ENCODE data around the gene NIT1.

DNA sequence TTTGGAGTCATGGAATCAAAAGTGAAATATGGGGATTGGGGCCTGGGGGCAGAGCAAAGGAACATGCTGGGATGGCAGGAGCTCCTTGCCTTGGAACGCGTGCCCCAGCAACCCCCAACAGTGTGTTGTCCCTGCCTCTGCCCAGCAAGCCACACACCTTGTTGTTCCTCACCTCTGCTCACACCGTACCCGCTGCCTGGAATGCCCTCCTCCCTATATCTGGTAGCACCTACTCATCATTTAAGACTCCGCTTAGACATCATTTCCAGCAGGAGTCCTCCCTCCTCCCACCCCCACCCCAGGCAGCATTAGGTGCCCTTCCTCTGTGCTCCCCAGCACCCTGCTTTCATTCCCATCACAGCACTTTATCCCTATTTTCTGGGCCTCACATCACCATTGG is 36.4 kb upstream of the NIT1 start:
- TF ChIP-seq CTCF (IDR thresholded peaks at IDR 0.05; ENCODE audit: extremely low read depth in 1 of 2, insufficient read depth in 1 of 2, low read depth in 1 of 2, low read length in 2 of 2) (no peak), POLR2A (IDR thresholded peaks at IDR 0.05; ENCODE audit: low read depth, low read length) (no peak), POLR2AphosphoS5 (IDR thresholded peaks at IDR 0.05; ENCODE audit: insufficient read depth, low read depth, low read length) (no peak), EZH2 (IDR thresholded peaks at IDR 0.05; ENCODE audit: borderline replicate concordance, low read depth, low read length, severe bottlenecking) (no peak), JUN (IDR thresholded peaks at IDR 0.05; ENCODE audit: borderline replicate concordance, insufficient read depth, insufficient read length, low read depth) (no peak)

All from endothelial cell of umbilical vein (primary cell).